Panc1 (cell line): ENCODE data around the gene MBD5. TPM values are rescaled to one million over a fixed set of nuclear protein-coding genes. Genes with fewer than 3 reads are reported as not detected.

Experiments
- ATAC-seq: fragments of 200-7000 bp; cut with Tn5 transposase; 2 replicates; pipeline ENCODE4 v1.9.1; 2020; ENCODE audit warnings: mild to moderate bottlenecking, moderate library complexity
- BruUV-seq: library from RNA; stranded (reverse); fragments of 400-500 nt; replicated peaks from 2 replicates; lab custom pipeline; 2021; lab: Mats Ljungman, UMichigan
- CTCF ChIA-PET: fragments of 300-600 bp; sonication (Branson Sonifier 250); formaldehyde crosslinking; loops from one replicate; lab custom pipeline; 2022; ENCODE audit warnings: antibody characterized with exemption; lab: Charles Lee
- POLR2A ChIA-PET: fragments of 300-600 bp; sonication (Branson Sonifier 250); formaldehyde crosslinking; loops from one replicate; lab custom pipeline; 2022; ENCODE audit warnings: antibody characterized with exemption; lab: Charles Lee
- DNase-seq: peaks from one replicate; pipeline ENCODE4 v3.0.0-alpha.2; 2010; ENCODE audit warnings: low read depth, low spot score
- H3K27ac ChIP-seq: 2 replicates; pipeline ENCODE4 v1.5.1; 2011; ENCODE audit warnings: mild to moderate bottlenecking, low read length, inconsistent platforms
- H3K27me3 ChIP-seq: fragments of 200-500 bp; sonication (Bioruptor generic); 2 replicates; pipeline ENCODE4 v1.6.0; 2014; ENCODE audit warnings: low read length, inconsistent platforms; ENCODE audit not compliant: control insufficient read depth, insufficient read depth
- H3K36me3 ChIP-seq: fragments of 200-500 bp; sonication (Bioruptor generic); 2 replicates; pipeline ENCODE4 v1.5.1; 2014; ENCODE audit warnings: inconsistent platforms, mild to moderate bottlenecking, low read length, moderate library complexity; ENCODE audit not compliant: control insufficient read depth, insufficient read depth
- H3K4me1 ChIP-seq: 2 replicates; pipeline ENCODE4 v1.5.1; 2011; ENCODE audit warnings: inconsistent platforms, mild to moderate bottlenecking, low read length, moderate library complexity; ENCODE audit not compliant: control insufficient read depth, insufficient read depth
- H3K4me3 ChIP-seq, 2 experiments: 2 replicates each; pipeline ENCODE4 v1.5.1; 2011 to 2012; ENCODE audit warnings: low read depth in 2 of 2, low read length in 2 of 2, mild to moderate bottlenecking in 2 of 2, inconsistent platforms in 1 of 2, moderate library complexity in 1 of 2
- H3K9me3 ChIP-seq: fragments of 200-500 bp; sonication (Bioruptor generic); 2 replicates; pipeline ENCODE4 v1.5.1; 2014; ENCODE audit warnings: low read depth, mild to moderate bottlenecking, inconsistent platforms, low read length, moderate library complexity; ENCODE audit not compliant: control insufficient read depth, insufficient read depth
- CTCF ChIP-seq: fragments of 450-650 bp; IDR thresholded peaks from 2 replicates; pipeline ENCODE4 v1.5.1; 2017; ENCODE audit warnings: mild to moderate bottlenecking
- POLR2AphosphoS5 ChIP-seq: IDR thresholded peaks from 2 replicates; pipeline ENCODE4 v1.6.1; 2012; ENCODE audit warnings: mild to moderate bottlenecking, low read depth, low read length, moderate library complexity
- SIN3A ChIP-seq: IDR thresholded peaks from 2 replicates; pipeline ENCODE4 v1.6.1; 2012; ENCODE audit warnings: low read depth, mild to moderate bottlenecking, low read length, moderate library complexity, borderline replicate concordance; ENCODE audit not compliant: insufficient read depth
- TCF7L2 ChIP-seq: IDR thresholded peaks from 2 replicates; pipeline ENCODE4 v1.6.1; 2011; ENCODE audit warnings: mild to moderate bottlenecking, low read depth, low read length, inconsistent platforms
- in situ Hi-C: cut with HindIII; loops from 2 replicates; pipeline ENCODE4 v1.10.0; 2016; ENCODE audit warnings: low sequenced_read_pairs, low pct_unique_long_range_greater_than_20kb
- intact Hi-C: fragments of 100-400 bp; cut with micrococcal nuclease; formaldehyde crosslinking; loops from one replicate; pipeline ENCODE4 v1.10.0; 2022; ENCODE audit not compliant: unreplicated experiment
- total RNA-seq: library from RNA; stranded (reverse); gene quantifications from one replicate; pipeline ENCODE4 v1.2.1, GENCODE V29; 2021; ENCODE audit not compliant: unreplicated experiment
- TF ChIP-seq, protein P1 (sequence below), 2 experiments: IDR thresholded peaks; 2 replicates each; pipeline ENCODE4 v1.6.1; 2011 to 2012; ENCODE audit warnings: low read depth in 2 of 2, control low read depth in 1 of 2, low read length in 1 of 2, mild to moderate bottlenecking in 1 of 2, moderate library complexity in 1 of 2; ENCODE audit not compliant: insufficient read depth in 1 of 2

The MBD5 gene
- total RNA-seq, 1 experiment from 2014 or later, result 40.2 TPM

GRCh38 chr2:148218326-148219075 lies 197.6 kb downstream of the MBD5 start:
- intact Hi-C loops, result no loop called here

DNA sequence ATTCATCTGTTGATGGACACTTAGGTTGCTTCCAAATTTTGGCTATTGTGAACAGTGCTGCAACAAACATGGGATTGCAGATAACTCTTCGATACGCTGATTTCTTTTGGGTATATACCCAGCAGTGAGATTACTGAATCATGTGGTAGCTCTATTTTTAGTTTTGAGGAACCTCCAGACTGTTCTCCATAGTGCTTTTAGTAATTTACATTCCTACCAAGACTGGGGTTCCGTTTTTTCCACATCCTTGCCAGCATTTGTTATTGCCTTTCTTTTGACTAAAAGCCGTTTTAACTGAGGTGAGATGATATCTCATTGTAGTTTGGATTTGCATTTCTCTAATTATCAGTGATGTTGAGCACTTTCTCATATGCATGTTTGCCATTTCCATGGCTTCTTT lies 200.3 kb downstream of the MBD5 start:
- Histone ChIP-seq H3K27ac (no peak overlapping the region), H3K36me3 (no peaks in the 10 kb centered on the region), H3K9me3 (no peaks in the 10 kb centered on the region), H3K27me3 (no peaks in the 10 kb centered on the region), H3K4me1 (no peaks in the 10 kb centered on the region), H3K4me3 (no peak overlapping the region)
- TF ChIP-seq TCF7L2, result no peak
- no peak for TF ChIP-seq POLR2AphosphoS5
- TF ChIP-seq, protein P1, sequence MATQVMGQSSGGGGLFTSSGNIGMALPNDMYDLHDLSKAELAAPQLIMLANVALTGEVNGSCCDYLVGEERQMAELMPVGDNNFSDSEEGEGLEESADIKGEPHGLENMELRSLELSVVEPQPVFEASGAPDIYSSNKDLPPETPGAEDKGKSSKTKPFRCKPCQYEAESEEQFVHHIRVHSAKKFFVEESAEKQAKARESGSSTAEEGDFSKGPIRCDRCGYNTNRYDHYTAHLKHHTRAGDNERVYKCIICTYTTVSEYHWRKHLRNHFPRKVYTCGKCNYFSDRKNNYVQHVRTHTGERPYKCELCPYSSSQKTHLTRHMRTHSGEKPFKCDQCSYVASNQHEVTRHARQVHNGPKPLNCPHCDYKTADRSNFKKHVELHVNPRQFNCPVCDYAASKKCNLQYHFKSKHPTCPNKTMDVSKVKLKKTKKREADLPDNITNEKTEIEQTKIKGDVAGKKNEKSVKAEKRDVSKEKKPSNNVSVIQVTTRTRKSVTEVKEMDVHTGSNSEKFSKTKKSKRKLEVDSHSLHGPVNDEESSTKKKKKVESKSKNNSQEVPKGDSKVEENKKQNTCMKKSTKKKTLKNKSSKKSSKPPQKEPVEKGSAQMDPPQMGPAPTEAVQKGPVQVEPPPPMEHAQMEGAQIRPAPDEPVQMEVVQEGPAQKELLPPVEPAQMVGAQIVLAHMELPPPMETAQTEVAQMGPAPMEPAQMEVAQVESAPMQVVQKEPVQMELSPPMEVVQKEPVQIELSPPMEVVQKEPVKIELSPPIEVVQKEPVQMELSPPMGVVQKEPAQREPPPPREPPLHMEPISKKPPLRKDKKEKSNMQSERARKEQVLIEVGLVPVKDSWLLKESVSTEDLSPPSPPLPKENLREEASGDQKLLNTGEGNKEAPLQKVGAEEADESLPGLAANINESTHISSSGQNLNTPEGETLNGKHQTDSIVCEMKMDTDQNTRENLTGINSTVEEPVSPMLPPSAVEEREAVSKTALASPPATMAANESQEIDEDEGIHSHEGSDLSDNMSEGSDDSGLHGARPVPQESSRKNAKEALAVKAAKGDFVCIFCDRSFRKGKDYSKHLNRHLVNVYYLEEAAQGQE (IDR thresholded peaks at IDR 0.05; ENCODE audit: insufficient read depth in 1 of 2, low read depth in 2 of 2, low read length in 1 of 2), result no peak
- no peak for TF ChIP-seq SIN3A
- no peak for TF ChIP-seq CTCF
- CTCF ChIA-PET, result no interaction called here
- no TSS peak for BruUV-seq
- DNase-seq (no peak), ATAC-seq (no peak)
- intact Hi-C loops, result no loop called here
- in situ Hi-C loops, result no loop called here
- POLR2A ChIA-PET, result no interaction called here

More at GRCh38 chr2:148218326-148219075, 197.6 kb downstream of the MBD5 start:
- TF ChIP-seq TCF7L2 (no peak), CTCF (no peak), POLR2AphosphoS5 (no peak), SIN3A (no peak)
- TF ChIP-seq, protein P1 (IDR thresholded peaks at IDR 0.05; ENCODE audit: insufficient read depth in 1 of 2, low read depth in 2 of 2, low read length in 1 of 2), result no peak
- no peak overlapping the region for H3K4me3 ChIP-seq
- no peaks in the 10 kb centered on the region for H3K36me3 ChIP-seq
- in situ Hi-C loops, result no loop called here
- no TSS peak for BruUV-seq
- POLR2A ChIA-PET, result interaction anchor here (0.6 kb wide), 1 partner anchor 235 kb away, joined by 3 read pairs; no protein-coding TSS in a partner anchor
- ATAC-seq, result no peak
- no peak for DNase-seq
- CTCF ChIA-PET, result no interaction called here
- no peak overlapping the region for H3K27ac ChIP-seq
- no peaks in the 10 kb centered on the region for H3K9me3 ChIP-seq
- H3K4me1 ChIP-seq, result no peaks in the 10 kb centered on the region
- H3K27me3 ChIP-seq, result no peaks in the 10 kb centered on the region
